Fibroblast of upper back skin (primary cell): Measurements from ENCODE around the gene PRRT1B.
A peak's percentile ranks its signal among the peaks of the same experiment; 100 is the strongest.

Experiments used
- DNase-seq: peaks from one replicate; pipeline ENCODE4 v3.0.0-alpha.2; 2013

The PRRT1B gene

GRCh38 chr9:131554087-131554842 is 8.9 kb downstream of the PRRT1B start:
- no peak for DNase-seq

DNA sequence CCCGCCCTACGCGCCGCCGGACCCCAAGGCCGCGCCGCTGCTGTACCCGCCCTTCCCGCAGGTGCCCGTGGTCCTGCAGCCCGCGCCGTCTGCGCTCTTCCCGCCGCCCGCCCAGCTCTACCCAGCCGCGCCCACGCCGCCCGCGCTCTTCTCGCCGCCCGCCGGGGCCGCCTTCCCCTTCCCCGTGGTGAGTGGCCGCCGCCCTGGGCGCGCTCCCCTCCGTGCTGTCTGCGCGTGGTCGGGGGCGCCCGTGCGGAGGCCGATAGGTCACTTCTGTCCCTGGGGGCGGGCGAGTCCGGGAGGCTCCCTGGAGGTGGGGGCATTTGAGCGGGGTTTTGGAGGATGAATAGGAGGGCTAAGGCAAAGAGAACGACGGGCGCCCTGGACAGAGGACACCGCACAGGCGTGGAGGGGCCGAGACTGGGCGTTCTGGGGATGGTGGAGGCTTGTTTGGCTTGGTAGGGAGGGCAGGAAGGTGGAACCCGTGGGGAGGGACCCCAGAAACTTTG is 9.6 kb downstream of the PRRT1B start:
- DNase-seq = no peak

- no peak for DNase-seq
These were observed 10.7 kb downstream of the PRRT1B start for GRCh38 chr9:131555841-131556673.

DNA sequence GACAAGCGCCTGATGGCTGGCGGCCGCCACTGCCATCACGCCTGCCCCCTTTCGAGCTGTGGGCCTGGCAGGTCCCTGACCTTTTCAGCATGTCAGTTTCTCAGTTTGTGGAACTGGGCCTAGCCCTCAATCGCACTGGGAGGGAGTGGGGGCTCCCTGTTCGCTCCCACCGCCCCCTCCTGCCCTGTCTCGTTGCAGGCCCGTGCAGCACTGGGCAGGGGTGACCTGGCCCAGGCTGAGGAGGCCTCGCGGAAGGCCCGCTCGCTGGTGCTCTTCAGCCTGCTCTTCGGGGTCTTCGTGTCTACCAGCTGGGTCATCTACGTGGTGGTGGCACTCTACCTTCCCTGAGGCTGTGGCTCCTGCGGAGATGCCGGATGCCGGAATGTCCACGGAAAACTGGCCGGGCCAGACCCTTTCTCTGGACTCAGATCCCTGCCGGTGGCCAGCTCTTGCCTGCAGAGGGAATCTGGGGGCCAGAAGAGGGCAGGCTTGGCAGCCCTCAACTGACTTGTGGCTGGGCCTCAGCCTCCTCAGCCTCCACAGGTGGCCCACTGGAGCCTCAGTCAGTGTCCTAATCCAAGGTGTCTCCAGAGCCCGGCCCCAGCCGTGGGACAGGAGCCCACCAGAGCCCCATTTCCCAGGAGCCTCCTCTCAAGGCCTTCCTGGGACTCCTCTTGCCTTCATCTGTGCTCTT is 12.7 kb downstream of the PRRT1B start:
- DNase-seq = no peak

- DNase-seq = no peak
These were observed 14.2 kb downstream of the PRRT1B start for GRCh38 chr9:131559421-131560000.

- peak; percentile 45 for DNase-seq
These were observed 17.0 kb downstream of the PRRT1B start for GRCh38 chr9:131562032-131562959.

DNA sequence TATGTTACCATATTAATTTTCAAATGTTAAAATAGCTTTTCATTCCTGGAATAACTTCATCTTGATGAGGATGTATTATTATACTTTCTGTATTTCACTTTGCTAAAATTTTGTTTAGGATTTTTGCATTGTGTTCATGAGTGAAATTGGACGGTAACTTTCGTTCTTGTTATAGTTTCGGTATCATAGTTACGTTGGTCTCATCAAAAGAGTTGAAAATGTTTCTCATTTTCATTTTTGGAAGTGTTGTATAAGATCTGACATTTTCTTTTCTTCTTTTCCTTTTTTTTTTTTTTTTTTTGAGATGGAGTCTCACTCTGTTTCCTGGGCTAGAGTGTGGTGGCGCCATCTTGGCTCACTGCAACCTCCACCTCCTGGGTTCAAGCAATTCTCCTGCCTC is 20.0 kb downstream of the PRRT1B start:
- no peak for DNase-seq

DNA sequence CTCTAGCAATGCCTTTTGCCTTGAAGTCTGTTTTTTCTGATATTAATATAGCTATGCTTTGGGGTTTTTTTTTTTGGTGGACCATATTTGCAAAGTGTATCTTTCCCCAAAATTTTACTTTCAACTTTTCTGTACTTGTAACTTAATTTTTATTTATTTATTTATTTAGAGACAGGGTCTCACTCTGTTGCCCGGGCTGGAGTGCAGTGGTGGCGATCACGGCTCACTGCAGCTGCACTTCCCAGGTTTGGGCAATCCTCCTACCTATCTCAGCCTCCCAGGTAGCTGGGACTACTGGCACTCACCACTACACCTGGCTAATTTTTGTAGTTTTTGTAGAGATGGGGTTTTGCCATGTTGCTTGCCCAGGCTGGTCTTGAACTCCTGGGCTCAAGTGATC is 20.8 kb downstream of the PRRT1B start:
- no peak for DNase-seq

GRCh38 chr9:131567910-131568309 is 22.6 kb downstream of the PRRT1B start:
- no peak for DNase-seq

- no peak for DNase-seq
These were observed 29.7 kb downstream of the PRRT1B start for GRCh38 chr9:131574730-131575640.

GRCh38 chr9:131575946-131576853 is 30.9 kb downstream of the PRRT1B start:
- DNase-seq = no peak

DNA sequence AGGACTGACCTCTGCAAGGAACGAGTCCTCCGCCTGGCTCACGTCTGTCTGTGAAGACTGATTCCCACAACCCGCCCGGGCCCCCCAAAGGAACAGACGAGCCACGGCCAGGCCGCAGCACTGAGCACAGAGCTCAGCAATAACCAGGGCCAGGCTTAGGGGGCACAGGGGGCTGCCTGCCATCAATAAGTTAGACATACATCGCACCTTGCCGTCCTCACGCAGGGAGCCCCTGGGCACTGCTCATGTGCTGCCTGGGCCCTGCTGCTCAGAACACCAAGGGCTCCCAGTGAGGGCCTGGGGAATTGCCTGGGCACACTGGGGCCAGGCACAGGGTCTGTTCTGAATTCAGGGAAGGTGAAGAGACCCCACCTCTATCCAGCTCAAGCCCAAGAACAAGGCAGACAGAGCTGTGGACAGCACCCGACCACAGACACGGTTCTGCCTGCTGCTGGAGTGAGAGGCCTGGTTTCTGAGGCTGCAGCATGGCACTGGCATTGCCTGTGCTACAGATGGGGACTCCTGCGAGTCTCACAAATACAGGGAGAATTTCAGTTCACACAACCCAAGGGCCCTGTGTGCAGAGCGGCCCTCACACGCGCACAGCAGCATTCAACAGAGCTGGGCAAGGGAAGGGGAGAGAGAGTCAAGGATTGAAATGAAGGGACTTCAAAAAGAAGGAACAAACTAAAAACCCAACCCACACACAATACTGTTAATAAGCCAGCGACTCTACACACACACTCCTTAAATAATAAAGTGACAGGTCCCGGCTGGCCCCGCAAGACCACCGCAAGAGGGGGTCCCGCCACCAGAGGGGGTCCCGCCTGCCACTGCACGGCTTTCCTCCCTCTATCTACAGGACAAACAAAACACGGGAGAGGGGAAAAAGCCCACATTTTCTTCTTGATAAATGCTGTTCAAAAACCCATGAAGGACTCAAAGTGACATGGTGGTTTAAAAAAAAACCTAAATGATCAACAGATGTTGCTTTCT is 32.0 kb downstream of the PRRT1B start:
- no peak for DNase-seq

GRCh38 chr9:131578021-131578420 is 32.7 kb downstream of the PRRT1B start:
- no peak for DNase-seq

DNA sequence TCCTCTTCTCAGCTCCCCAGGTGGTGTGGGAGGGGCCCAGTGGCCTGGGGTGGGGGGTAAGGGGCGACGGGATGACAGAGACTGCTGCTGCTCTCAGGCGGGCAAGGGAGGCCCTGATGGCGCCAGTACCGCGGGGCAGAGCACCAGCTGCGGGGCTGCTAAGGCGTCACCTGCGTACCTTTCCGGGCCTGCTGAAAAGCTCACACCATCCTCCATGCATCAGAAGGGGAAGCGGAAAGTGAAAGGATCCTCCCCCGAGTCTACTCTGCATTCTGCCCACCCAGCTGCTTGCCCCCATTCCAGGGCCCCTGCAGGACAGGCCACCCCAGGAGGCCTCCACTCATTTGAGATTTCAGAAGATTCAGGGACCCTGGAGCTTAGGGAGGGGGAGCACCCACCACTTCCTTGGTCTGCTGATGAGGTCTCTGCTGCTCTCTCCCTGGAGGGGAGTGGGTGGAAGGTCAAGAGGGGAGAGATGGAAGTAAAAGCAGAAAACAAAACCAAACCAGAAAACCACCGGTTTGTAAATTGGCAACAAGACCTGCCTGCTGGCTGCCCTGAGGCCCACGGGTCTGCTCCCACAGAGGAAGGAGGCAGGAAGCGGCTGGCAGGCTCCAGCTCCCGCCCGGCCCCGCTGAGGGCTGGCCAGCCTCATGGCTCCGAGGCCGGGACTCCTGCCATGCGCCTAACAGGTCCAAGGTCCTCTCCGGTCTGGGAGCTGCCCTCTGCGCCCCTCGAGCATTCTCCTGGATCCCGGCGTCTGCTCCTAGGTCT is 33.6 kb downstream of the PRRT1B start:
- DNase-seq = no peak

DNA sequence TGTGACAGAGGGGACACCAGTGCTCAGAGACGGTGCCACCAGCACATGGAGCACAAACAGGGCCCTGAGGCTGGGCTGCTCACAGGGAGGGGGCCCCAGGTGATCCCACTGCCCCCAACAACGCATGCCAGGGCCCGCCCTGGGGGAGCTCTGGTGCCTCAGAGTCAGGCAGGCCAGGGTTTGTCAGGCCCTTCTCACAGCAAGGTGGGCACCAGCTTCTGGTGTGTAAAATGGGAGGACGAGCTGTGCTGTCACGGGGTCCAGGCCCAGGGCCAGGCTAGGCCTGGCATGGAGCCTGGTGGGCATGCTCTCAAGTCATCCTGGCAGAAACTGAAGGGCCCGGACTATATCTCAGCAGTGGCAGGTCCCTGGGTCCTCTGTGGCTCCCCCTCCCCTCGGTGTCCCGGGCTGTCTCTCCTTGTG is 34.5 kb downstream of the PRRT1B start:
- no peak for DNase-seq

GRCh38 chr9:131580358-131580757 is 35.0 kb downstream of the PRRT1B start:
- no peak for DNase-seq

- DNase-seq = no peak
These were observed 36.7 kb downstream of the PRRT1B start for GRCh38 chr9:131582056-131582455.
